ENCODE measurements around the gene DNM3.
A peak's percentile ranks its signal among the peaks of the same experiment; 100 is the strongest.

Gene DNM3

GRCh38 chr1:171984850-171985485 lies 143.7 kb downstream of the DNM3 start:
- Mint-ChIP-seq H3K36me3 (ENCODE audit: low read depth) (no peaks in the 10 kb centered on the region), H3K4me1 (peaks cover 4% of the 10 kb centered on the region), H3K27me3 (ENCODE audit: low read depth) (no peaks in the 10 kb centered on the region), H3K9me3 (no peaks in the 10 kb centered on the region), H3K4me3 (no peak overlapping the region), H3K27ac (no peak overlapping the region)
- peak; percentile 81 to 88 (median 83) for TF ChIP-seq CTCF (IDR thresholded peaks at IDR 0.05; ENCODE audit: unreplicated experiment in 3 of 3)

- H3K9me3 Mint-ChIP-seq: no peaks in the 10 kb centered on the region
- no peaks in the 10 kb centered on the region for H3K27me3 Mint-ChIP-seq (ENCODE audit: low read depth)
- H3K27ac Mint-ChIP-seq: no peak overlapping the region
- H3K4me1 Mint-ChIP-seq: peaks cover 4% of the 10 kb centered on the region
- no peak overlapping the region for H3K4me3 Mint-ChIP-seq
- TF ChIP-seq CTCF (IDR thresholded peaks at IDR 0.05; ENCODE audit: unreplicated experiment in 3 of 3): no peak
- no peaks in the 10 kb centered on the region for H3K36me3 Mint-ChIP-seq (ENCODE audit: low read depth)
Observed at GRCh38 chr1:171985639-171986038, 144.3 kb downstream of the DNM3 start.

- no peak for TF ChIP-seq CTCF (IDR thresholded peaks at IDR 0.05; ENCODE audit: unreplicated experiment in 3 of 3)
- Mint-ChIP-seq H3K4me3 (no peak overlapping the region), H3K4me1 (peaks cover 3% of the 10 kb centered on the region), H3K27me3 (ENCODE audit: low read depth) (no peaks in the 10 kb centered on the region), H3K9me3 (no peaks in the 10 kb centered on the region), H3K36me3 (ENCODE audit: low read depth) (no peaks in the 10 kb centered on the region), H3K27ac (no peak overlapping the region)
Observed at GRCh38 chr1:171988243-171988885, 147.1 kb downstream of the DNM3 start.

GRCh38 chr1:171990371-171990770 lies 149.1 kb downstream of the DNM3 start:
- Mint-ChIP-seq H3K4me3 (no peak overlapping the region), H3K9me3 (no peaks in the 10 kb centered on the region)
- no peak for TF ChIP-seq CTCF (IDR thresholded peaks at IDR 0.05; ENCODE audit: unreplicated experiment in 3 of 3)

GRCh38 chr1:171994293-171994692 lies 153.0 kb downstream of the DNM3 start:
- Mint-ChIP-seq H3K27ac (no peak overlapping the region), H3K4me1 (no peaks in the 10 kb centered on the region), H3K9me3 (no peaks in the 10 kb centered on the region), H3K27me3 (ENCODE audit: low read depth) (no peaks in the 10 kb centered on the region), H3K4me3 (no peak overlapping the region), H3K36me3 (ENCODE audit: low read depth) (no peaks in the 10 kb centered on the region)
- no peak for TF ChIP-seq CTCF (IDR thresholded peaks at IDR 0.05; ENCODE audit: unreplicated experiment in 3 of 3)

More at GRCh38 chr1:171990371-171990770, 149.1 kb downstream of the DNM3 start:
- Mint-ChIP-seq H3K27me3 (ENCODE audit: low read depth) (no peaks in the 10 kb centered on the region), H3K27ac (peak overlapping the region in 1 of 3 experiments; percentile 54), H3K4me1 (no peaks in the 10 kb centered on the region), H3K36me3 (ENCODE audit: low read depth) (no peaks in the 10 kb centered on the region)

- H3K27me3 Mint-ChIP-seq (ENCODE audit: low read depth): no peaks in the 10 kb centered on the region
- H3K36me3 Mint-ChIP-seq (ENCODE audit: low read depth): no peaks in the 10 kb centered on the region
- no peaks in the 10 kb centered on the region for H3K9me3 Mint-ChIP-seq
- TF ChIP-seq CTCF (IDR thresholded peaks at IDR 0.05; ENCODE audit: unreplicated experiment in 3 of 3): no peak
- H3K4me1 Mint-ChIP-seq: no peaks in the 10 kb centered on the region
- no peak overlapping the region for H3K4me3 Mint-ChIP-seq
- H3K27ac Mint-ChIP-seq: no peak overlapping the region
Observed at GRCh38 chr1:171995573-171995972, 154.3 kb downstream of the DNM3 start.
